Hematopoietic multipotent progenitor cell (in vitro differentiated cells): ENCODE measurements around the gene GPR107. TPM values are rescaled to one million over a fixed set of nuclear protein-coding genes. Genes with fewer than 3 reads are reported as not detected.

Experiments used
- DNase-seq, 3 donors: peaks; one replicate each; pipeline ENCODE4 v3.0.0-alpha.2; 2011 to 2015; ENCODE audit warnings: low read depth in 2 of 3, low spot score in 2 of 3
- small RNA-seq: library from RNA; depleted of rRNA; stranded (forward); fragments of <200 nt; gene quantifications from one replicate; pipeline ENCODE3, GENCODE V24; 2012
- total RNA-seq: library from RNA; depleted of rRNA; stranded (reverse); fragments of >200 nt; gene quantifications from one replicate; pipeline ENCODE4 v1.2.3, GENCODE V29; 2012

The GPR107 gene
- total RNA-seq, 1 donor: 15.6 TPM

DNA sequence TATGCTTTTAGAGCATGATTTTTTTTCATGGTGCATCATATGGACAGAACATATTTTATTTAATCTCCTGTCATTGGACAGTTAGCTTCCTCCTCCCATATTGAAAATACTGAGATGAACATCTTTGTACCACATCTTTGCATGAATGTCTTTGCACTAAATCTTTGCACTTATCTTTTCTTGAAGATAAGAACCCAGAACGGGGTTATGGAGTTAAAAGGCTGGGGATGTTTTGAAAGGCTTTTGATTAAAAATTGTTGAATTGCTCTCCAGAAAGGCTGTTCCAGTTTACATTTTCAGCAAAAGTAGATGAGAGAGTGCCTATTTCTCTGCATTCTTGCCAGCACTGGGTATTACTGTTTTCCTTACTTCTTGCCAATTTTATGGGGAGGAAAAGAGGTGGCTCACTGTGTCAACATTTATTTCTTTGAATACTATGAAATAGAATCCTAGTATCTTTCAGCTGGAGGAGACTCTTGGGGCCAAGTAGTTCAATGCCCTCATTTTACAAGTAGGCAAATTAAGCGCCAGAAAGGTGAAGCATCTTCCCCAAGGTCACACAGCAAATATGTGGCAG lies 125.7 kb downstream of the GPR107 start:
- DNase-seq: no peak

DNA sequence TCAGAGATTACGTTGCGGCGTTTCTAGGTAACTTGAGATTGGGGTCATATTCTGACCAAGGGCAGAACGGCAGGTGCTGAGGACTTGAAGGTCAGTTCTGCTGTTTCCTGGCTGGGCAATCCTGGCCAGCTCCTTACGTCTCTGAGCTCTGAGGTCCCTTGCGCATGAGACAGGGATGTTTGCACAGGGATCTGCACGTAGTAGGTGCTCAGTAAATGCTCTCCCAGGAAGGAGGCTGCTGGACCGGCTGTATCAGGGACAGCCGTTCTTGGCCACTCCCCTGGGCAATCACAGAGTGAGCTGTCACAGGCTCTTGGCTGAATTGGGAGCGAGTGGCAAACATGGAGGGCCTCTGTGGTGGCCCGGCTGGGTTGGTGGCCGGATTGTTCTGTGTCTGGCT lies 126.8 kb downstream of the GPR107 start:
- DNase-seq: no peak

DNA sequence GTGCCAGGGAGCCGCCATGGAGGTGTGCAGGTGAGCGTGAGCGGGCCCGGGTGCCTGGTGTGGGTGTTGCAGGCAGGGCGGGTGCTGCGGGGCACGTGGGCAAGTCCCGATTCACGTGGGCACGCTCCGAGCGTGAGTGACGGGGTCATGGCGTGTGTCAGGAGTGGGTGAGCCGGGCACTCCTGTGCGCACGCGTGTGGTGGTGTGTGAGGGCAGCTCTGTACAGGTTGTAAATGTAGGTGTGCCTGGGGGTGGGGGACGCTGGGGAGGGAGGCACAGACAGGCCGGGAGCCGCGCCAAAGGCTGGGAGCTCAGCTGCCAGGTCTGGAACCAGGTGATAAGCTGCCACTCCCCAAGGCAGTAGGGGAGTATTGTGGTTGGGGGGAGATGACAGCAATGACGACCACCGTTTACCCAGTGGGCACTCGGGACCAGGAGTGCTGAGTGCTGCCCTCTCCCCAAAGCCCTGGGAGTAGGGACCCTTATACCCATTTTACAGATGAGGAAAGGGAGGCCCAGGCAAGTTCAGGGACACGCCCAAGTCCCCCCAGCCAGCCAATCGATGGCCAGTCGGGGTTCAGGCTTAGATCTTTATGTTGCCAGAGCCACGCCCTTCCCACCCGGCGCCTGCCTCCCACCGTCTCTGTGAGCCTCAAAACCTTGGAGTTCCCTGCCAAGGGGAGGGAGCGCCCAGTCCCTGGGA lies 128.1 kb downstream of the GPR107 start:
- DNase-seq: no peak

DNA sequence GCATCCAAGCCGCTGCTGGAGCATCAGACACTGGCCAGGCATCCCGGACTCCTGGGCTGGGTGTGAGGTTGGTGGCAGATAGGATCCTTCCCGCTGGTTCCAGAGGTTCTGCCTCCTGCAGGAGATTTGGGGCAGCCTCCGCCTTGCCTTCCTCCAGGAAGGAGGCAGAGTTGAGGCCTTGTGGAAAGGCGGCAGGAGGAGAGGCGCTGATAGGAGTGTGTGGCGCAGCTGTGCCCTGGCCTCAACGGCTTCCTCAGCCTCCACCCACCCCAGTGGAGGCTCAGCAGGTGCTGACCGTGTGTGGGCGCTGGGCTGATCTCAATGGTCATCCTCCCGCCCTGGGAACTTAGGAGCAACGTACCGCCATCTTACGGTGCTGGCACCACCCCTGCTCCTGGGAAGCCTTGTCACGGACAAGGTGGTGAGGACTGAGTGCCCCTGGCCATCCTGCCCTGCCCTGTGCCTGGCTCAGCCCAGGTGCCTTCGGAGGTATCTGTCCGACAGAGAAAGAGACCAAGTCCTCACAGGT lies 128.7 kb downstream of the GPR107 start:
- no peak for DNase-seq

DNA sequence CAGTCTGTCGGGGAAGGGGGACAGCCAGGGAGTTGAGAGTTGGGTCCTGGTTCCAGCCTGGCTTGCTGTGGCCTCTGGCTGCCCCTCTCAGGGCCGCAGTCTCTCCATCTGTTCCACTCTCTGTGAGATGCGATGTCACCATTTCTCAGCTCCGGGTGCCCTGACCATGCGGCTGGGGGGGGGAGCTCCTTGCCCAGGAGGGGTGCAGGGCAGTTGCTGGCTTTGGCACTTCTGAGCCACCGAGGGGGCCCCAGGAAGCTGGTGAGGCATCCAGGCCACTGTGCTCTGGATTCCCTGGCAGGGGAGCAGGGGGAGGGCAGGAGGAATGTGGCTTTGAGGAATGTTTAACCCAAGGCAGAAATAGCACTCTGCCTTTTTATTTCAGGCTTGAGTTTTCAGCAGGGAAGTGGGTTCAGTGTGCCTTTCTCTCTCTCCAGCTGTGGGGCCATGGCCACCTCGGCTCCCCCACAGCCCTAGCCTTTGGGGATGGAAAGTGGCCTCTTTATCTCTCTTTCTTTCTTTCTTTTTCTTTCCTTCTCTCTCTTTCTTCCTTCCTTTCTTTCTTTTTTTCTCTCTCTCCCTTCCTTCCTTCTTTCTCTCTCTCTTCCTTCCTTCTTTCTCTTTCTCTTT lies 129.5 kb downstream of the GPR107 start:
- DNase-seq: no peak

DNA sequence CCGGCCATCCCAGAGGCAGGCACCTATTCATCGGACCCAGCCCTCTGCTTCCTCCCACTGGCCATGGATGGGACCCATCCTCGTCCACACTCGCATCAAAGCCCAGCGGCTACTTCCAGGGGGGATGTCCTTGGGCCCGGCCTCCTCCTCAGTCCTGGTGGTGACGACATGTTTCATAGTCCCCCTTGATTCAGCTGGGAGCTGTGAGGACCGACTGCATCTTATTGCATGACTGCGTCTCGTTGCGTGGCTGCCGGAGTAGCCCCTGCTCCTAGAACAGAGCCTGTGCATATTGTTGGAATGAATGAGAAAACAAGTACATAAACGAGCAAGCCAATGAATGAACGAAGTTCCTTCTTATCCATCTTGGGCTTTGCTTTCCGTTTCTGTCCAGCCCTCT lies 131.3 kb downstream of the GPR107 start:
- no peak for DNase-seq

DNA sequence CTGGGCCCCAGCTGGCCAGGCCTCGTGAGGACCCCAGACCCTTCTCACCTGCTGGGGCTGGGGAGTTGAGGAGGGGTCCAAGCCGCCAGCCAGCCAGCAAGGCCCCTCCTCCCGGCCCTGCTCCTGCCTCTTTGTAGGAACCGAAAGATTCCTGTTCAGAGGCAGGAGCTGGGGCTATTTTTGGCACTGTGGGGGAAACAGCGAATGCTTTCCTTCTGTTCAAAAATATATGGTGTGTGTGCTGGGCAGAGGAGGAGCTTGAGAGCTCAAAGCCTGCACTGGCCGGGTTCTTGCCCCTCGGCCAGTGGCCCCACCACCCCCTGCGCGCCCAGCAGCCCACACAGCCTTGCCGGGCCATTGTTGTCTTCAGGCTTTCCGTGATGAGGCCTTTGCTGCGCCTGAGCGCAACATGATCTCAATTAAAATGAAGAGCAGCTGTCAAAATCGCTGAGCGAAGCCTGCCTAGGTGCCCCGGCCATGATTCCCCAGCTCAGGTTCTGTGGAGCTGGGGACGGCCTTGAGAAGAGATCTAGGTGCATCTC lies 131.9 kb downstream of the GPR107 start:
- no peak for DNase-seq

DNA sequence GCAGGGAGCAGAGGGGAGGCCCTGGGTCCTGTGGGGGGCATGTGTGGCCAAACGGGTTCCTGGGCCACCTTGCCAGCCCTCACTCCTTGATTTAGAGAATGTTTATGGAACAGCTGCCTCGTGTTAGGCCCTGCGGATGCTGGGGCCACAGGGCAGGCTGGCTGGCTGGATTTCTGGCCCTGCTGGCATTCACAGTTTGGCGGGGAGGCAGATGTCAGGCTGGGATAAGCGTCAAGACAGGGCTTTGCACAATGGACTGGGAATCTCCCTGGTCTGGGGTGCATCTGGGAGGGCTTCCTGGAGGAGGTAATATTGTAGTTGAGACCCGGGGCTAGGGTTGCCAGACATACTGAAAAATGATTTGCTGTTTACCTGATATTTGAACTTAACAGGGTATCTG lies 132.3 kb downstream of the GPR107 start:
- DNase-seq: no peak

DNA sequence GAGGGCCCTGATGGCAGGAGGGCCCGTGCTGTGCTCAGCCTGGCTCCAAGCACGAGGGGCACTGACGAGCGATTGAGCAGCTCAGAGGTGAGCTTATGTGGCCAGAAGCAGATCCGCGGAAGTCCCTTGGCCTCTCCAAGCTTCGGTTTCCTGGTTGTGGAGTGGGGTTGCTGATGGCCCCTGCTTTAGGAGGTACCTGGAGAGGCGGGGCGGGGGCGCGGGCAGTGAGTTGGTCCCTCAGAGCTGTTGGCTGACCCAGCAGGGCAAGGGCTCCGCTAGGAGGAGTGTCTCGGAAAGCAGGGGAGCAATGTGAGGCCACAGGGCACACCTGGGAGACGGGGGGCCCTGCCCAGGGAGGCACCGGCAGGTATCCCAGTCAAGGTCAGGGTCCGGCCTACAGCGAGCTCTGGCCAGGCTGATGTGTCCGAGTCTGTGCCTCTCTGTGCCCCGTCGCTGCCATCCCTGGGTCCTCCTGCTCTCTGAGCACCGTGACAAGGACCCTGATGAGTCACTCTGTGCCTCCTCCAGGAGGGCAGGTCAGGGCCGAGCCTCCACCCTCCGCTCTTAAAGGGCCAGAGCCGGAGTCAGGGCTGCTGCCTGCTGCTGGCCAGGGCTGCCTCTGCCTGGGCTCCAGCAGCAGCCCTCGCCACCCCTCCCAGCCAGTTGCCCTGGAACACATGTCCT lies 133.3 kb downstream of the GPR107 start:
- DNase-seq: no peak

DNA sequence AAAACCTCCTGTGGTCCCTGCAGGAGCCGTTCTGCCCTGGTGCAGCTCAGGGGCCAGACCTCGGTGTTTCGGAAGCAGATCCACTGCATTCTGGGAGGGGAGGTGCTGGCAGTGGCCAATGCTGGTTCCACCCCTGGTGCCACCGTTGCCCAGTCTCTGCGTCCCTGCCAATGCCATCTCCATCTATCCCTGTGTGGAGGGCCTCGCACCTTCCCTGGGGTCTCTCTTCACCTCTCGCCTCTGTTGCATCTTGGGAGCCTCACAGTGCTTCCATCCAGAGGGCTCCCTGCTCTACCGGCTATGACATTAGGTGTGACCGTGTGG lies 133.8 kb downstream of the GPR107 start:
- DNase-seq: no peak

DNA sequence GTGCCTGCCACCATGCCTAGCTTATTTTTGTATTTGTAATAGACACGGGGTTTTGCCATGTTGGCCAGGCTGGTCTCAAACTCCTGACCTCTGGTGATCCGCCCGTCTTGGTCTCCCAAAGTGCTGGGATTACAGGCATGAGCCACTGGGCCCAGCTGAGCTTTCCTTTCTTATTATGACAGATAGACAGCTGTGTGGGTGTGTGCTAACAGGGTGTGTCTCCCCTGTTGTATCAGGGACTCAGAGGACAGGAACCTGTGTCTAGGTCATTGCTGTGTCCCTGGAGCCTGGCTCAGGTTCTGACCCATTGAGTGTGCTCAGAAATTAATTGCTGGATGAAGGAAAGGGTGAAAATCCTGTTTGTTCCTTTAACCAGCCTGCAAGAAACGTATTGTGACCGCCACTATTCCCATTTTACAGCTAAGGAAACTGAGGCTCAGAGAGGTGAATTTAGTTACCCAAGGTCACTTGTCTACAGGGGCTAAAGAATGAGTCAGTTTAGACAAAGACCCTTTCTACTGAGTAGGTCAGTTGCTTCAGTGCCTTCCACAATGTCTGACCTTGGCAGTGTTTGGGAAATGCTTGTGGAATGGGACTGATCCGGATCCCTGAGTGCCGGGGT lies 135.3 kb downstream of the GPR107 start:
- DNase-seq: no peak

Small RNA genes within 50 kb of the gene (small RNA-seq; reads per million reads assigned to genes)
- gene RF00019: not detected

Other genes with a start within 250 kb of the GPR107 start
- 28.5 TPM for gene TOR1A, start 229.8 kb upstream of the GPR107 start, total RNA-seq
- 19.4 TPM for gene C9orf78, start 218.6 kb upstream of the GPR107 start, total RNA-seq
- 41.7 TPM for gene USP20, start 218.4 kb upstream of the GPR107 start, total RNA-seq
- gene FNBP1, start 10.7 kb upstream of the GPR107 start, total RNA-seq: 67.9 TPM
- 0.27 TPM for gene NCS1, start 118.5 kb downstream of the GPR107 start, total RNA-seq
- gene HMCN2, start 211.9 kb downstream of the GPR107 start, total RNA-seq: under 0.01 TPM